A673 (cell line): ENCODE data around the gene PLEKHA6. TPM values are rescaled to one million over a fixed set of nuclear protein-coding genes. Genes with fewer than 3 reads are reported as not detected.

ENCODE experiments used
- BruUV-seq: library from RNA; stranded (reverse); fragments of 400-500 nt; replicated peaks from 2 replicates; lab custom pipeline; 2021; lab: Mats Ljungman, UMichigan
- CTCF ChIA-PET: fragments of 300-600 bp; sonication (Branson Sonifier 250); formaldehyde crosslinking; loops from one replicate; lab custom pipeline; 2022; ENCODE audit warnings: antibody characterized with exemption; lab: Charles Lee
- POLR2A ChIA-PET: fragments of 300-600 bp; sonication (Branson Sonifier 250); formaldehyde crosslinking; loops from one replicate; lab custom pipeline; 2022; ENCODE audit warnings: antibody characterized with exemption; ENCODE audit not compliant: low non-redundant PET; lab: Charles Lee
- DNase-seq: peaks from one replicate; pipeline ENCODE4 v3.0.0-alpha.2; 2015; ENCODE audit warnings: low spot score
- H3K27ac ChIP-seq: fragments of 200-600 bp; sonication (generic); 2 replicates; pipeline ENCODE4 v1.5.1; 2016; ENCODE audit warnings: mixed run types, low read depth, mild to moderate bottlenecking, mixed read lengths, antibody characterized with exemption, low read length; ENCODE audit not compliant: poor library complexity, severe bottlenecking
- H3K27me3 ChIP-seq: fragments of 200-600 bp; sonication (generic); replicated peaks from 2 replicates; pipeline ENCODE4 v1.6.1; 2017; ENCODE audit warnings: mixed run types, low read depth, mild to moderate bottlenecking, mixed read lengths, antibody characterized with exemption, low read length; ENCODE audit not compliant: insufficient read depth, poor library complexity
- H3K36me3 ChIP-seq: fragments of 200-600 bp; sonication (generic); 2 replicates; pipeline ENCODE4 v1.6.1; 2016; ENCODE audit warnings: mixed run types, mild to moderate bottlenecking, mixed read lengths, antibody characterized with exemption, low read length; ENCODE audit not compliant: insufficient read depth, poor library complexity, severe bottlenecking
- H3K4me1 ChIP-seq: fragments of 200-600 bp; sonication (generic); 2 replicates; pipeline ENCODE4 v1.6.1; 2017; ENCODE audit warnings: mixed run types, mild to moderate bottlenecking, mixed read lengths, antibody characterized with exemption, low read length; ENCODE audit not compliant: insufficient read depth, poor library complexity, severe bottlenecking
- H3K4me3 ChIP-seq: fragments of 200-600 bp; sonication (generic); 2 replicates; pipeline ENCODE4 v1.5.1; 2016; ENCODE audit warnings: low read depth, mixed run types, mild to moderate bottlenecking, mixed read lengths, low read length; ENCODE audit not compliant: poor library complexity, severe bottlenecking
- H3K9me3 ChIP-seq: fragments of 200-600 bp; sonication (generic); 2 replicates; pipeline ENCODE4 v1.6.1; 2016; ENCODE audit warnings: mixed run types, low read depth, mild to moderate bottlenecking, mixed read lengths, antibody characterized with exemption, low read length; ENCODE audit not compliant: poor library complexity, severe bottlenecking
- CTCF ChIP-seq: fragments of 300-800, 200-600 bp; sonication (generic); conservative IDR thresholded peaks from 2 replicates; pipeline ENCODE4 v1.5.1; 2017; ENCODE audit warnings: low read depth, mild to moderate bottlenecking, antibody characterized with exemption, low read length, moderate library complexity, mixed read lengths
- EZH2 ChIP-seq: fragments of 200-600 bp; sonication (generic); IDR thresholded peaks from 2 replicates; pipeline ENCODE4 v1.6.1; 2017; ENCODE audit warnings: borderline replicate concordance, low read depth, mild to moderate bottlenecking, mixed read lengths, antibody characterized with exemption, low read length; ENCODE audit not compliant: poor library complexity, severe bottlenecking
- intact Hi-C: fragments of 100-400 bp; cut with micrococcal nuclease; formaldehyde crosslinking; loops from one replicate; pipeline ENCODE4 v1.10.0; 2022; ENCODE audit not compliant: unreplicated experiment
- total RNA-seq: library from RNA; stranded (reverse); gene quantifications from 2 replicates; pipeline ENCODE4 v1.2.3, GENCODE V29; 2021

Gene PLEKHA6
- total RNA-seq, 1 experiment from 2014 or later, result 0.58 TPM

GRCh38 chr1:204358605-204359004 lies 1.1 kb downstream of the PLEKHA6 start:
- no TSS peak for BruUV-seq
- ChIA-PET POLR2A (interaction anchor here (0.6 kb wide), 1 partner anchor 20 kb away, joined by 7 read pairs; no protein-coding TSS in a partner anchor), CTCF (no interaction called here)
- H3K27me3 ChIP-seq, result no peaks in the 10 kb centered on the region
- DNase-seq, result no peak
- H3K36me3 ChIP-seq, result no peaks in the 10 kb centered on the region
- peaks cover 7% of the 10 kb centered on the region for H3K4me1 ChIP-seq
- TF ChIP-seq EZH2 (no peak), CTCF (no peak)
- no peak overlapping the region for H3K27ac ChIP-seq
- intact Hi-C loops, result no loop called here
- H3K9me3 ChIP-seq, result no peaks in the 10 kb centered on the region
- no peak overlapping the region for H3K4me3 ChIP-seq

DNA sequence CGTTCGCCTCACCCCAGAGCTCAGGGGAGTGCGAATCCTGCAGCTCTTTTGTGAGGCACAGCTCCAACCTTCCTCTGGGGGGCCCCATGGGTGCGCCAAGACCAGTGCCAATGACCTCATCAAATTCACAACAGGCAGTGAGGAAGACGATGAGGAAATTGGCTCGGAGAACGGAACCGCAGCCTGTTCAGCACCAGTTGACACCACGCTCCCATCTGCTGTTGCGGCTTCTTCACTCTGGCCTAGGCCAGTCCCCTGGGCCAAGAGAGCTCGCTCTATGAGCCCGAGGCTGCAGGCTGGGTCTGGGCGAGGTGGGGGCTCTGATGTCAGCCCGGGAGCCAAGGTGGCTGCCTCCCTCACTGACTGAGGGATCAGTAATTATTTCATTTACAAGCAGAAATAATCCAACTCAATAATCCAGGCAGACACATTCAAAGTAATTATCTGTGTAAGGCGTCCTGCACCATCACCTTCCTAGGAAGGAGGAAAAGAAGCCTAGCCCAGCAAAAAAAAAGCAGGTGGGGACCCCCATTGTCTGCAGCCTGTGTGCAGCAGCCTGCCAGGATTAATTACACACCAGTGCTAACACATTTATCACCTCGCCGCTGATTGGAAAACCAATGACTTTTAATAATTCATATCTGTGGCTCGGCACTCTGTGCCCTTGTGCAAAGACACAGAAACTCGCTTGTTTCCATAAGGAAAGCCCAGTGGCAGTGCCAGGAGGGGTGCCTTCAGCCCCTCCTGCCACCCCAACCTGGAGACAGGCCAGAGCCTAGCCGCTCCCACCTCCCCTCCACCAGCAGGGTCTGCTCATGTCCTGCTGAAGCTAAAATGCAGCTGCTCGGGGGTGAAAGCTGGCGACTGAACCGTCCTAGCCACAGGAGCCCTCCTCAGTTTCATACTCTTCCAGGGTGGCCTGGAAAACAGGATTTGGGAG lies 1.9 kb downstream of the PLEKHA6 start:
- H3K36me3 ChIP-seq, result no peaks in the 10 kb centered on the region
- ChIA-PET CTCF (interaction anchor here (1.0 to 1.2 kb wide), 3 partner anchors 41 to 195 kb away, joined by 3 read pairs; no protein-coding TSS in a partner anchor), POLR2A (no interaction called here)
- TF ChIP-seq EZH2, result no peak
- TF ChIP-seq CTCF, result no peak
- H3K27ac ChIP-seq, result no peak overlapping the region
- no peak overlapping the region for H3K4me3 ChIP-seq
- no peaks in the 10 kb centered on the region for H3K27me3 ChIP-seq
- no peaks in the 10 kb centered on the region for H3K9me3 ChIP-seq
- intact Hi-C loops, result no loop called here
- peaks cover 7% of the 10 kb centered on the region for H3K4me1 ChIP-seq
- no peak for DNase-seq
- no TSS peak for BruUV-seq

- Histone ChIP-seq H3K27ac (no peak overlapping the region), H3K4me1 (peaks cover 7% of the 10 kb centered on the region), H3K27me3 (no peaks in the 10 kb centered on the region), H3K36me3 (no peaks in the 10 kb centered on the region), H3K9me3 (no peaks in the 10 kb centered on the region), H3K4me3 (no peak overlapping the region)
- POLR2A ChIA-PET, result no interaction called here
- CTCF ChIA-PET, result interaction anchor here (0.6 to 1.2 kb wide), 4 partner anchors 41 to 194 kb away, joined by 3 to 5 read pairs (median 3); no protein-coding TSS in a partner anchor
- no TSS peak for BruUV-seq
- DNase-seq, result no peak
- TF ChIP-seq CTCF (no peak), EZH2 (no peak)
- intact Hi-C loops, result no loop called here
Measured at GRCh38 chr1:204356997-204357396, 2.7 kb downstream of the PLEKHA6 start.
